NAMALWA (cell line): ENCODE measurements around the gene EHBP1L1.

Experiments
- DNase-seq: peaks from one replicate; pipeline ENCODE4 v3.0.0-alpha.2; 2015; ENCODE audit warnings: low spot score

The EHBP1L1 gene

GRCh38 chr11:65575568-65576231, at the start of gene EHBP1L1:
EHBP1L1 (plus strand) TSS chr11:65576053; CDS start chr11:65576303, 250 bp downstream.
- peak; percentile 79 for DNase-seq

- no peak for DNase-seq
These were observed 49.1 kb upstream of the EHBP1L1 start for GRCh38 chr11:65526744-65527143.

- DNase-seq = no peak
These were observed 47.0 kb upstream of the EHBP1L1 start for GRCh38 chr11:65528819-65529350.

GRCh38 chr11:65529475-65530156, 46.2 kb upstream of the EHBP1L1 start:
- DNase-seq = no peak

GRCh38 chr11:65530157-65530496, 45.7 kb upstream of the EHBP1L1 start:
- DNase-seq = peak; percentile 70

GRCh38 chr11:65532388-65533064, 43.3 kb upstream of the EHBP1L1 start:
- no peak for DNase-seq

- DNase-seq = no peak
These were observed 40.8 kb upstream of the EHBP1L1 start for GRCh38 chr11:65535102-65535501.

- DNase-seq = no peak
These were observed 39.2 kb upstream of the EHBP1L1 start for GRCh38 chr11:65536412-65537295.

- no peak for DNase-seq
These were observed 38.6 kb upstream of the EHBP1L1 start for GRCh38 chr11:65537296-65537597.

GRCh38 chr11:65537620-65538231, 38.1 kb upstream of the EHBP1L1 start:
- no peak for DNase-seq

- DNase-seq = no peak
These were observed 37.5 kb upstream of the EHBP1L1 start for GRCh38 chr11:65538232-65538914.

- DNase-seq = no peak
These were observed 36.7 kb upstream of the EHBP1L1 start for GRCh38 chr11:65538915-65539743.

GRCh38 chr11:65539744-65540289, 36.0 kb upstream of the EHBP1L1 start:
- DNase-seq = peak; percentile 88

GRCh38 chr11:65540290-65541092, 35.4 kb upstream of the EHBP1L1 start:
- DNase-seq = peak; percentile 90

- no peak for DNase-seq
These were observed 34.5 kb upstream of the EHBP1L1 start for GRCh38 chr11:65541093-65541982.

GRCh38 chr11:65542738-65543390, 33.0 kb upstream of the EHBP1L1 start:
- DNase-seq = no peak

- no peak for DNase-seq
These were observed 30.0 kb upstream of the EHBP1L1 start for GRCh38 chr11:65545853-65546216.
